HepG2 (cell line): ENCODE data around the gene RSL1D1. TPM values are rescaled to one million over a fixed set of nuclear protein-coding genes. Genes with fewer than 3 reads are reported as not detected.

Experiments
- HIVEP1 ChIP-seq: sonication (generic); formaldehyde crosslinking; IDR thresholded peaks from 2 replicates; pipeline ENCODE4 v1.4.0; 2020; ENCODE audit warnings: mild to moderate bottlenecking, missing genetic modification reagents
- JUND ChIP-seq: sonication (generic); formaldehyde crosslinking; IDR thresholded peaks from 2 replicates; pipeline ENCODE4 v1.8.0; 2022; ENCODE audit warnings: mild to moderate bottlenecking, missing genetic modification reagents
- MAF1 ChIP-seq: sonication (generic); formaldehyde crosslinking; IDR thresholded peaks from 2 replicates; pipeline ENCODE4 v1.5.0; 2020; ENCODE audit warnings: missing genetic modification reagents, borderline replicate concordance
- NFATC3 ChIP-seq: sonication (generic); formaldehyde crosslinking; IDR thresholded peaks from 2 replicates; pipeline ENCODE4 v1.5.1; 2020; ENCODE audit warnings: mild to moderate bottlenecking, missing genetic modification reagents
- SSRP1 ChIP-seq: IDR thresholded peaks from 2 replicates; pipeline ENCODE4 v1.6.1; 2016; ENCODE audit warnings: control low read depth
- SUZ12 ChIP-seq: fragments of 150-350 bp; IDR thresholded peaks from 2 replicates; pipeline ENCODE4 v1.6.1; 2014; ENCODE audit warnings: low read depth, low read length
- TEAD2 ChIP-seq: sonication (generic); formaldehyde crosslinking; IDR thresholded peaks from 2 replicates; pipeline ENCODE4 v1.9.0; 2021; ENCODE audit warnings: missing genetic modification reagents
- U2AF1 ChIP-seq: fragments of 200-400 bp; formaldehyde crosslinking; optimal IDR thresholded peaks from 2 replicates; pipeline ENCODE3; 2017; ENCODE audit warnings: mild to moderate bottlenecking, low read depth, low read length
- ZMAT5 ChIP-seq: sonication (generic); formaldehyde crosslinking; IDR thresholded peaks from 2 replicates; pipeline ENCODE4 v1.5.0; 2020; ENCODE audit warnings: mild to moderate bottlenecking, low read depth, missing genetic modification reagents, borderline replicate concordance
- ZNF331 ChIP-seq: sonication (generic); formaldehyde crosslinking; IDR thresholded peaks from 2 replicates; pipeline ENCODE4 v1.4.0; 2020; ENCODE audit warnings: missing genetic modification reagents
- ZNF407 ChIP-seq: sonication (generic); formaldehyde crosslinking; IDR thresholded peaks from one replicate; pipeline ENCODE4 v1.5.1; 2020; ENCODE audit warnings: mild to moderate bottlenecking, missing genetic modification reagents; ENCODE audit errors: not compliant biosample characterization
- ZNF552 ChIP-seq: sonication (generic); formaldehyde crosslinking; IDR thresholded peaks from 2 replicates; pipeline ENCODE4 v1.9.0; 2022; ENCODE audit warnings: missing genetic modification reagents, mild to moderate bottlenecking, borderline replicate concordance
- ZNF589 ChIP-seq: sonication (generic); formaldehyde crosslinking; conservative IDR thresholded peaks from 2 replicates; pipeline ENCODE4 v1.8.0; 2022; ENCODE audit warnings: mild to moderate bottlenecking, moderate library complexity, missing genetic modification reagents
- ZNF720 ChIP-seq: sonication (generic); formaldehyde crosslinking; IDR thresholded peaks from 2 replicates; pipeline ENCODE4 v1.4.0; 2020; ENCODE audit warnings: missing genetic modification reagents
- ZNF768 ChIP-seq: sonication (generic); formaldehyde crosslinking; IDR thresholded peaks from 2 replicates; pipeline ENCODE4 v1.4.0; 2020; ENCODE audit warnings: missing genetic modification reagents
- ZNF879 ChIP-seq: sonication (generic); formaldehyde crosslinking; IDR thresholded peaks from 2 replicates; pipeline ENCODE4 v1.8.1; 2023; ENCODE audit warnings: missing genetic modification reagents
- polyA plus RNA-seq, 8 experiments: library from polyadenylated mRNA; depleted of rRNA in 3 of 8; stranded (reverse) in 7 of 8; unstranded in 1 of 8; fragments of >200 nt; fragmentation: Illumina TruSeq in 4 of 8; extraction: Trizol in 4 of 8; gene quantifications; 2 replicates each; pipeline versions ENCODE4 v1.2.1 to v1.2.3, GENCODE V29; 2011 to 2016; ENCODE audit warnings: low read depth in 4 of 8, missing spikeins in 1 of 8, mixed read lengths in 1 of 8; ENCODE audit not compliant: insufficient read depth in 1 of 8
- total RNA-seq, 5 experiments: library from RNA; depleted of rRNA; stranded (reverse); fragments of >200 nt; fragmentation: Illumina TruSeq; extraction: Trizol; gene quantifications; 2 replicates each; pipeline ENCODE4 v1.2.3, GENCODE V29; 2016; ENCODE audit warnings: low read depth in 1 of 5
- TF ChIP-seq, protein P1 (sequence below): sonication (generic); formaldehyde crosslinking; IDR thresholded peaks from 2 replicates; pipeline ENCODE4 v1.8.0; 2022; ENCODE audit warnings: mild to moderate bottlenecking, missing genetic modification reagents, moderate library complexity
- TF ChIP-seq, protein P2 (sequence below): sonication (generic); formaldehyde crosslinking; IDR thresholded peaks from 2 replicates; pipeline ENCODE4 v1.4.0; 2020; ENCODE audit warnings: missing genetic modification reagents, mild to moderate bottlenecking, borderline replicate concordance

RSL1D1 gene
- total and polyA plus RNA-seq, 2 of the 13 experiments (the other 11 are each of a cell fraction or from before 2014, with no cell fraction given) = 187 to 343 TPM

DNA sequence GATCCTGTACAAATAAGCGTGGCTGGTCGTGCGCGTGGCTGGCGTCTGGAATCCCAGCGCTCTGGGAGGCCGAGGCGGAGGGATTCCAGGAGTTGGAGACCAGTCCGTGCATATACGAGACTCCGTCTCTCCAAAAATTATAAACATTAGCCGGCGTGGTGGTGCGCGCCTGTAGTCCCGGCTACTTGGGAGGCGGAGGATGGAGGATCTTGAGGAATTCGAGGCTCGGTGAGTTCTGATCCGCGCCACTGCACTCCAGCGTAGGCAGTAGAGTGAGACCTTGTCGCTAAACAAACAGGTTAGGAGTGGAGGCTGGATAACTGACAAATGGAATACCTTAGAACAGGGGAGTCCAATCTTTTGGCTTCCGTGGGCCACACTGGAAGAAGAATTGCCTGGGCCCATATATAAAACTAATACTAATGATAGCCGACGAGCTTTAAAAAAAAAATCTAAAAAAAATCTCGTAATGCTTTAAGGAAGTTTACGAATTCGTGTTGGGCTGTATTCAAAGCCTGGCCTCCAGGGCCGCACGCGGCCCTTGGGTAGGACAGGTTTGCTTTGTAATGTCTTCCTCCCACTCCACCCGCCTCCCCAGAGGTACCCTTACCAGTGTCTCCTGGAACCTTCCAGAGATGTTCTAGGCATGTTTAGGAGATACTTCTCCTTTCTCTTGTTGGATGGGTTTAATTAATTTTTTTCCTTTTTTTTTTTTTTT lies 909 bp upstream of the RSL1D1 start (continued):
- TF ChIP-seq ZNF407 = peak; percentile 7
- no peak for TF ChIP-seq ZNF720 (CRISPR knock-in tag)
- 0 out of 2 replicates have a peak, but pooled peaks have one; percentile 23 for TF ChIP-seq NFATC3 (CRISPR knock-in tag)
- peak; percentile 70; the same call in 1 of the 2 replicates for TF ChIP-seq ZNF768 (CRISPR knock-in tag)
- TF ChIP-seq, protein P1, sequence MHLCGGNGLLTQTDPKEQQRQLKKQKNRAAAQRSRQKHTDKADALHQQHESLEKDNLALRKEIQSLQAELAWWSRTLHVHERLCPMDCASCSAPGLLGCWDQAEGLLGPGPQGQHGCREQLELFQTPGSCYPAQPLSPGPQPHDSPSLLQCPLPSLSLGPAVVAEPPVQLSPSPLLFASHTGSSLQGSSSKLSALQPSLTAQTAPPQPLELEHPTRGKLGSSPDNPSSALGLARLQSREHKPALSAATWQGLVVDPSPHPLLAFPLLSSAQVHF (CRISPR knock-in tag) = no peak
- no peak for TF ChIP-seq ZMAT5
- TF ChIP-seq MAF1 (CRISPR knock-in tag) = no peak
- TF ChIP-seq ZNF879 = no peak
- peak; percentile 22 for TF ChIP-seq U2AF1
- TF ChIP-seq, protein P2, sequence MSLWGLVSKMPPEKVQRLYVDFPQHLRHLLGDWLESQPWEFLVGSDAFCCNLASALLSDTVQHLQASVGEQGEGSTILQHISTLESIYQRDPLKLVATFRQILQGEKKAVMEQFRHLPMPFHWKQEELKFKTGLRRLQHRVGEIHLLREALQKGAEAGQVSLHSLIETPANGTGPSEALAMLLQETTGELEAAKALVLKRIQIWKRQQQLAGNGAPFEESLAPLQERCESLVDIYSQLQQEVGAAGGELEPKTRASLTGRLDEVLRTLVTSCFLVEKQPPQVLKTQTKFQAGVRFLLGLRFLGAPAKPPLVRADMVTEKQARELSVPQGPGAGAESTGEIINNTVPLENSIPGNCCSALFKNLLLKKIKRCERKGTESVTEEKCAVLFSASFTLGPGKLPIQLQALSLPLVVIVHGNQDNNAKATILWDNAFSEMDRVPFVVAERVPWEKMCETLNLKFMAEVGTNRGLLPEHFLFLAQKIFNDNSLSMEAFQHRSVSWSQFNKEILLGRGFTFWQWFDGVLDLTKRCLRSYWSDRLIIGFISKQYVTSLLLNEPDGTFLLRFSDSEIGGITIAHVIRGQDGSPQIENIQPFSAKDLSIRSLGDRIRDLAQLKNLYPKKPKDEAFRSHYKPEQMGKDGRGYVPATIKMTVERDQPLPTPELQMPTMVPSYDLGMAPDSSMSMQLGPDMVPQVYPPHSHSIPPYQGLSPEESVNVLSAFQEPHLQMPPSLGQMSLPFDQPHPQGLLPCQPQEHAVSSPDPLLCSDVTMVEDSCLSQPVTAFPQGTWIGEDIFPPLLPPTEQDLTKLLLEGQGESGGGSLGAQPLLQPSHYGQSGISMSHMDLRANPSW (CRISPR knock-in tag) = 0 out of 2 replicates have a peak, but pooled peaks have one; percentile 57
- no peak for TF ChIP-seq JUND (CRISPR knock-in tag)
- 0 out of 2 replicates have a peak, but pooled peaks have one; percentile 1 for TF ChIP-seq ZNF331 (CRISPR knock-in tag)
- TF ChIP-seq ZNF589 = 0 out of 2 replicates have a peak, but pooled peaks have one; percentile 32
- no peak for TF ChIP-seq SSRP1
- TF ChIP-seq SUZ12 = no peak
- TF ChIP-seq ZNF552 = 0 out of 2 replicates have a peak, but pooled peaks have one; percentile 53
- no peak for TF ChIP-seq HIVEP1
- TF ChIP-seq TEAD2 = no peak
